Keratinocyte (primary cell): ENCODE results near the gene UBE2K.

Experiments
- CTCF ChIP-seq, 3 experiments: IDR thresholded peaks in 1 of 3; conservative IDR thresholded peaks in 1 of 3; optimal IDR thresholded peaks in 1 of 3; 2 replicates in 2 of 3; 3 replicates in 1 of 3; pipeline versions ENCODE3 to v1.5.1; 2011; ENCODE audit warnings: low read length in 3 of 3, mild to moderate bottlenecking in 3 of 3, moderate library complexity in 2 of 3, control low read depth in 1 of 3, inconsistent platforms in 1 of 3; ENCODE audit not compliant: insufficient read depth in 2 of 3; ENCODE audit errors: extremely low read depth in 1 of 3
- EZH2 ChIP-seq: IDR thresholded peaks from one replicate; pipeline ENCODE4 v1.6.1; 2012; ENCODE audit warnings: inconsistent platforms, mild to moderate bottlenecking, low read length, moderate library complexity

- no peak for TF ChIP-seq EZH2
- no peak for TF ChIP-seq CTCF (optimal IDR thresholded peaks at IDR 0.05 in 1 of 3, IDR thresholded peaks at IDR 0.05 in 1 of 3, conservative IDR thresholded peaks at IDR 0.05 in 1 of 3; ENCODE audit: extremely low read depth in 1 of 3, insufficient read depth in 2 of 3, low read length in 3 of 3)
Observed at GRCh38 chr4:39712819-39713607, 15.1 kb downstream of the UBE2K start.
